ENCODE data around the gene PRKCE. TPM values are rescaled to one million over a fixed set of nuclear protein-coding genes. Genes with fewer than 3 reads are reported as not detected.

Gene PRKCE
- total and polyA plus RNA-seq, 11 donors: 4.1 to 22.3 (median 16.2) TPM

GRCh38 chr2:46073540-46074046, 422.1 kb downstream of the PRKCE start:
- Histone ChIP-seq H3K9me3 (no peaks in the 10 kb centered on the region), H3K36me3 (no peaks in the 10 kb centered on the region), H3K4me1 (peaks cover 0 to 38% (median 19%) of the 10 kb centered on the region in 12 donors), H3K27ac (peak overlapping the region in 7 of 12 donors; percentile 14 to 65 (median 30)), H3K4me3 (no peak overlapping the region), H3K27me3 (no peaks in the 10 kb centered on the region)
- TF ChIP-seq, protein P1, sequence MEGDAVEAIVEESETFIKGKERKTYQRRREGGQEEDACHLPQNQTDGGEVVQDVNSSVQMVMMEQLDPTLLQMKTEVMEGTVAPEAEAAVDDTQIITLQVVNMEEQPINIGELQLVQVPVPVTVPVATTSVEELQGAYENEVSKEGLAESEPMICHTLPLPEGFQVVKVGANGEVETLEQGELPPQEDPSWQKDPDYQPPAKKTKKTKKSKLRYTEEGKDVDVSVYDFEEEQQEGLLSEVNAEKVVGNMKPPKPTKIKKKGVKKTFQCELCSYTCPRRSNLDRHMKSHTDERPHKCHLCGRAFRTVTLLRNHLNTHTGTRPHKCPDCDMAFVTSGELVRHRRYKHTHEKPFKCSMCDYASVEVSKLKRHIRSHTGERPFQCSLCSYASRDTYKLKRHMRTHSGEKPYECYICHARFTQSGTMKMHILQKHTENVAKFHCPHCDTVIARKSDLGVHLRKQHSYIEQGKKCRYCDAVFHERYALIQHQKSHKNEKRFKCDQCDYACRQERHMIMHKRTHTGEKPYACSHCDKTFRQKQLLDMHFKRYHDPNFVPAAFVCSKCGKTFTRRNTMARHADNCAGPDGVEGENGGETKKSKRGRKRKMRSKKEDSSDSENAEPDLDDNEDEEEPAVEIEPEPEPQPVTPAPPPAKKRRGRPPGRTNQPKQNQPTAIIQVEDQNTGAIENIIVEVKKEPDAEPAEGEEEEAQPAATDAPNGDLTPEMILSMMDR (IDR thresholded peaks at IDR 0.05): no peak
- no peak for TF ChIP-seq POLR2A (IDR thresholded peaks at IDR 0.05)
- 53 to 75% (median 66%) methylated on average over 9 of the region's 9 CpGs for WGBS, 4 donors
- ATAC-seq (peak in 3 of 4 donors; percentile 65 to 74 (median 71)), DNase-seq (no peak)
- intact Hi-C loops (cut with DNase I): no loop called here

DNA sequence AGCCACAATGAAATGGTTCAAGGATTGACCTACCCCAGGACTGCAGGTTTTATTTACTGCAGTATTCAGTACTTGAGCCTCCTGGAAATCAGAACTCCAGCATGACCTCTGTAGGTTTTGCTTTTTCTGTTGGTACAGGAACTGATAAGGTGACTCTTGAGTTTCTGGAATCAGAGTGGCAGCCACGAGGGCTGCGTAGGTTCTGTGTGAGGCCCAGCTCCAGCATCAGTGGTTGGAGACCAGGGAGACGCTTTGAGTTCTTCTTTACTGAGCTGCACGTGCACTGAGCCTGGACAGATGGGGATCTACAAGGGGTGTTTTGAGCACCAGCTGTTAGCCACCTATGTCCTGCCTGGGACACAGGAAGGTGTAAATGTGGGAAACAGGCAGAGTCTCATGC, 423.0 kb downstream of the PRKCE start:
- 57 to 68% (median 62%) methylated on average over 4 of the region's 4 CpGs for WGBS, 4 donors
- Histone ChIP-seq H3K9me3 (no peaks in the 10 kb centered on the region), H3K4me3 (no peak overlapping the region), H3K27me3 (no peaks in the 10 kb centered on the region), H3K4me1 (peaks cover 0 to 38% (median 18%) of the 10 kb centered on the region in 12 donors), H3K36me3 (no peaks in the 10 kb centered on the region), H3K27ac (no peak overlapping the region)
- TF ChIP-seq POLR2A (IDR thresholded peaks at IDR 0.05): no peak
- TF ChIP-seq, protein P1 (IDR thresholded peaks at IDR 0.05): no peak
- intact Hi-C loops (cut with DNase I): no loop called here
- ATAC-seq (peak in 2 of 4 donors; percentile 44 to 50), DNase-seq (no peak)

GRCh38 chr2:46075848-46076247, 424.4 kb downstream of the PRKCE start:
- no peak for TF ChIP-seq POLR2A (IDR thresholded peaks at IDR 0.05)
- TF ChIP-seq, protein P1 (IDR thresholded peaks at IDR 0.05): no peak
- 73 to 80% (median 77%) methylated on average over 5 of the region's 5 CpGs for WGBS, 4 donors
- no peak for DNase-seq
- intact Hi-C loops (cut with DNase I): no loop called here
- Histone ChIP-seq H3K4me1 (peaks cover 0 to 38% (median 18%) of the 10 kb centered on the region in 12 donors), H3K27ac (peak overlapping the region in 6 of 12 donors; percentile 7 to 66 (median 46)), H3K9me3 (no peaks in the 10 kb centered on the region), H3K4me3 (no peak overlapping the region), H3K27me3 (no peaks in the 10 kb centered on the region), H3K36me3 (no peaks in the 10 kb centered on the region)
- peak in 1 of 4 donors; percentile 32 for ATAC-seq

DNA sequence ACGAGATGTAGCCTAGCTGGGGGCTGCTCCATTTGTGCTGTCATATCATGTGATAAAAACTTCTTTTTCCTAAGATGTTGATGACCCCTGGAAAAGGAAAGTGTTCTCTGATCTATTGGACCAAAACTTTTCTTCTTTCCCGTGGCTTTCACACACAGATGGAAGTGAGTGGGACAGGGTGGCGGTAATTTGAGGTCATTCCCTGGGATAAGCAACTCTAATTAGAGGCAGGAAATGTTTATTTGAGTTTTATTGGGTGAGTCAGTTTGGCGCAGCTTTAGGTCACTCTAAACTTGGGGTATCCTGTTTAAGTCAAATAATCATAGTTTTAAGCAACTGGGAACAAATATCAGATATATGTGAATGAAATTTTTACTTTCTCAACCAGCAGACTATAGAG, 424.8 kb downstream of the PRKCE start:
- WGBS, 4 donors: 54 to 71% (median 64%) methylated on average over 4 of the region's 4 CpGs
- TF ChIP-seq, protein P1 (IDR thresholded peaks at IDR 0.05): no peak
- TF ChIP-seq POLR2A (IDR thresholded peaks at IDR 0.05): no peak
- no peaks in the 10 kb centered on the region for H3K27me3 ChIP-seq
- intact Hi-C loops (cut with DNase I): no loop called here
- peaks cover 0 to 38% (median 18%) of the 10 kb centered on the region in 12 donors for H3K4me1 ChIP-seq
- ATAC-seq (peak in 1 of 4 donors; percentile 69), DNase-seq (peak in 1 of 5 donors; percentile 22)
- H3K36me3 ChIP-seq: no peaks in the 10 kb centered on the region
- no peaks in the 10 kb centered on the region for H3K9me3 ChIP-seq
- no peak overlapping the region for H3K4me3 ChIP-seq
- H3K27ac ChIP-seq: peak overlapping the region in 8 of 12 donors; percentile 6 to 66 (median 42)
